Measurements from ENCODE around the gene DOK1.

Gene DOK1

GRCh38 chr2:74551530-74551929 lies 3.0 kb upstream of the DOK1 start:
- Histone ChIP-seq H2AFZ (ENCODE audit: low read length) (no peak overlapping the region), H3K27me3 (ENCODE audit: insufficient read depth, low read length) (peaks cover 9% of the 10 kb centered on the region), H3K4me3 (ENCODE audit: low read depth, low read length, poor library complexity, severe bottlenecking) (no peak overlapping the region), H3K9ac (ENCODE audit: low read length) (no peak overlapping the region), H3K9me3 (ENCODE audit: low read length) (no peaks in the 10 kb centered on the region), H4K20me1 (ENCODE audit: insufficient read depth, low read length) (no peaks in the 10 kb centered on the region), H3K27ac (ENCODE audit: low read depth, low read length, poor library complexity, severe bottlenecking) (no peak overlapping the region), H3K9me2 (ENCODE audit: low read depth, low read length) (no peaks in the 10 kb centered on the region), H3F3A (ENCODE audit: insufficient read depth, low read length) (no peaks in the 10 kb centered on the region), H3K79me2 (ENCODE audit: insufficient read depth, low read length) (no peaks in the 10 kb centered on the region), H3K36me3 (ENCODE audit: insufficient read depth, low read length) (peaks cover 5% of the 10 kb centered on the region; the same call in 1 of the 2 replicates), H3K4me1 (ENCODE audit: insufficient read depth, low read length, severe bottlenecking) (peaks cover 17% of the 10 kb centered on the region), H3K4me2 (ENCODE audit: low read length) (no peak overlapping the region)
- TF ChIP-seq EZH2 (IDR thresholded peaks at IDR 0.05; ENCODE audit: borderline replicate concordance, low read length) (no peak), CTCF (IDR thresholded peaks at IDR 0.05; ENCODE audit: low read length) (no peak)

- Histone ChIP-seq H3K4me2 (ENCODE audit: low read length) (no peak overlapping the region), H3K9me3 (ENCODE audit: low read length) (no peaks in the 10 kb centered on the region), H3K9me2 (ENCODE audit: low read depth, low read length) (no peaks in the 10 kb centered on the region), H2AFZ (ENCODE audit: low read length) (no peak overlapping the region), H4K20me1 (ENCODE audit: insufficient read depth, low read length) (no peaks in the 10 kb centered on the region), H3K27me3 (ENCODE audit: insufficient read depth, low read length) (peaks cover 9% of the 10 kb centered on the region), H3K4me1 (ENCODE audit: insufficient read depth, low read length, severe bottlenecking) (peaks cover 17% of the 10 kb centered on the region), H3K79me2 (ENCODE audit: insufficient read depth, low read length) (no peaks in the 10 kb centered on the region), H3K36me3 (ENCODE audit: insufficient read depth, low read length) (peaks cover 6% of the 10 kb centered on the region; the same call in 1 of the 2 replicates), H3K4me3 (ENCODE audit: low read depth, low read length, poor library complexity, severe bottlenecking) (no peak overlapping the region), H3K27ac (ENCODE audit: low read depth, low read length, poor library complexity, severe bottlenecking) (no peak overlapping the region), H3F3A (ENCODE audit: insufficient read depth, low read length) (no peaks in the 10 kb centered on the region), H3K9ac (ENCODE audit: low read length) (no peak overlapping the region)
- TF ChIP-seq EZH2 (IDR thresholded peaks at IDR 0.05; ENCODE audit: borderline replicate concordance, low read length) (no peak), CTCF (IDR thresholded peaks at IDR 0.05; ENCODE audit: low read length) (no peak)
Observed at GRCh38 chr2:74551942-74552913, 2.3 kb upstream of the DOK1 start.

- Histone ChIP-seq H3K79me2 (ENCODE audit: insufficient read depth, low read length) (no peaks in the 10 kb centered on the region), H3K4me2 (ENCODE audit: low read length) (peak overlapping the region; percentile 70), H3F3A (ENCODE audit: insufficient read depth, low read length) (no peaks in the 10 kb centered on the region), H3K9ac (ENCODE audit: low read length) (peak overlapping the region; percentile 71; the same call in 1 of the 2 replicates), H4K20me1 (ENCODE audit: insufficient read depth, low read length) (no peaks in the 10 kb centered on the region), H3K27ac (ENCODE audit: low read depth, low read length, poor library complexity, severe bottlenecking) (no peak overlapping the region), H3K9me2 (ENCODE audit: low read depth, low read length) (no peaks in the 10 kb centered on the region), H3K36me3 (ENCODE audit: insufficient read depth, low read length) (peaks cover 6% of the 10 kb centered on the region; the same call in 1 of the 2 replicates), H3K4me1 (ENCODE audit: insufficient read depth, low read length, severe bottlenecking) (peaks cover 17% of the 10 kb centered on the region), H3K9me3 (ENCODE audit: low read length) (no peaks in the 10 kb centered on the region), H3K4me3 (ENCODE audit: low read depth, low read length, poor library complexity, severe bottlenecking) (peak overlapping the region; percentile 78), H3K27me3 (ENCODE audit: insufficient read depth, low read length) (peaks cover 9% of the 10 kb centered on the region), H2AFZ (ENCODE audit: low read length) (no peak overlapping the region)
- TF ChIP-seq EZH2 (IDR thresholded peaks at IDR 0.05; ENCODE audit: borderline replicate concordance, low read length), result no peak
Observed at GRCh38 chr2:74552914-74553811, 1.4 kb upstream of the DOK1 start.

Data from OCI-LY1 (cell line).